ENCODE results near the gene PADI2. TPM values are rescaled to one million over a fixed set of nuclear protein-coding genes. Genes with fewer than 3 reads are reported as not detected.

The PADI2 gene
- total and polyA plus RNA-seq, 2 donors (not counting 1 experiment from before 2014, with no cell fraction given): 0.25 to 14.2 TPM

GRCh38 chr1:17137441-17137840 lies 18.2 kb upstream of the PADI2 start:
- POLR2A ChIA-PET: no interaction called here
- no peaks in the 10 kb centered on the region for H3K36me3 ChIP-seq (replicated peaks in 1 of 2; ENCODE audit: control extremely low read depth in 1 of 2, control insufficient read depth in 1 of 2, extremely low read depth in 1 of 2, insufficient read depth in 2 of 2, low read length in 1 of 2)
- peaks cover 5 to 18% of the 10 kb centered on the region in 2 donors for H3K4me1 ChIP-seq (ENCODE audit: control insufficient read depth in 2 of 2, insufficient read depth in 2 of 2, low read length in 2 of 2)
- Mint-ChIP-seq H3K27me3 (peaks cover 6% of the 10 kb centered on the region), H3K9me3 (ENCODE audit: insufficient read depth) (no peaks in the 10 kb centered on the region), H3K4me3 (no peak overlapping the region), H3K27ac (no peak overlapping the region), H3K4me1 (peaks cover 23% of the 10 kb centered on the region)
- CTCF ChIA-PET: interaction anchor here (1.7 to 9.2 kb wide), 2 partner anchors 11 to 100 kb away, joined by 5 to 69 read pairs; no protein-coding TSS in a partner anchor
- H3K27ac ChIP-seq (ENCODE audit: low read length in 2 of 2): no peak overlapping the region
- no peak for TF ChIP-seq EZH2 (IDR thresholded peaks at IDR 0.05; ENCODE audit: borderline replicate concordance, insufficient read depth, low read depth, low read length, poor library complexity, severe bottlenecking)
- TF ChIP-seq CTCF (IDR thresholded peaks at IDR 0.05): no peak
- H3K4me2 ChIP-seq (replicated peaks; ENCODE audit: low read depth, low read length, poor library complexity, severe bottlenecking): no peak overlapping the region
- ATAC-seq (ENCODE audit: low read depth) (no peak), DNase-seq (no peak)
- peaks cover 0 to 4% (median 0%) of the 10 kb centered on the region in 3 donors for H3K9me3 ChIP-seq (ENCODE audit: control extremely low read depth in 1 of 3, control insufficient read depth in 2 of 3, insufficient read depth in 1 of 3, low read length in 2 of 3)
- peaks cover 0 to 5% (median 0%) of the 10 kb centered on the region in 4 experiments for H3K27me3 ChIP-seq (replicated peaks in 1 of 4; ENCODE audit: control extremely low read depth in 1 of 4, control insufficient read depth in 3 of 4, insufficient read depth in 4 of 4, low read length in 3 of 4)
- WGBS (ENCODE audit: insufficient coverage): 57% methylated on average over 2 of the region's 6 CpGs
- H3K79me2 ChIP-seq (ENCODE audit: control insufficient read depth, insufficient read depth, low read length): no peaks in the 10 kb centered on the region
- no peaks in the 10 kb centered on the region for H4K20me1 ChIP-seq (ENCODE audit: control insufficient read depth, insufficient read depth, low read length, poor library complexity, severe bottlenecking)
- H2AFZ ChIP-seq (ENCODE audit: insufficient read depth, low read depth, low read length, poor library complexity, severe bottlenecking): no peak overlapping the region
- no peak overlapping the region for H3K4me3 ChIP-seq (ENCODE audit: control extremely low read depth in 1 of 5, extremely low read depth in 1 of 5, insufficient read depth in 1 of 5, low read depth in 2 of 5, low read length in 4 of 5)
- intact Hi-C loops (cut with micrococcal nuclease): no loop called here
- H3K9ac ChIP-seq (ENCODE audit: low read length): no peak overlapping the region

GRCh38 chr1:17136936-17137335 lies 17.7 kb upstream of the PADI2 start:
- Histone ChIP-seq H3K27ac (ENCODE audit: low read length in 2 of 2) (no peak overlapping the region), H3K27me3 (replicated peaks in 1 of 4; ENCODE audit: control extremely low read depth in 1 of 4, control insufficient read depth in 3 of 4, insufficient read depth in 4 of 4, low read length in 3 of 4) (peaks cover 0 to 5% (median 0%) of the 10 kb centered on the region in 4 experiments), H3K9ac (ENCODE audit: low read length) (no peak overlapping the region), H3K36me3 (replicated peaks in 1 of 2; ENCODE audit: control extremely low read depth in 1 of 2, control insufficient read depth in 1 of 2, extremely low read depth in 1 of 2, insufficient read depth in 2 of 2, low read length in 1 of 2) (no peaks in the 10 kb centered on the region), H3K4me1 (ENCODE audit: control insufficient read depth in 2 of 2, insufficient read depth in 2 of 2, low read length in 2 of 2) (peaks cover 5 to 15% of the 10 kb centered on the region in 2 donors), H3K4me2 (replicated peaks; ENCODE audit: low read depth, low read length, poor library complexity, severe bottlenecking) (no peak overlapping the region), H3K79me2 (ENCODE audit: control insufficient read depth, insufficient read depth, low read length) (no peaks in the 10 kb centered on the region), H4K20me1 (ENCODE audit: control insufficient read depth, insufficient read depth, low read length, poor library complexity, severe bottlenecking) (no peaks in the 10 kb centered on the region), H3K9me3 (ENCODE audit: control extremely low read depth in 1 of 3, control insufficient read depth in 2 of 3, insufficient read depth in 1 of 3, low read length in 2 of 3) (peaks cover 0 to 4% (median 0%) of the 10 kb centered on the region in 3 donors), H2AFZ (ENCODE audit: insufficient read depth, low read depth, low read length, poor library complexity, severe bottlenecking) (no peak overlapping the region), H3K4me3 (ENCODE audit: control extremely low read depth in 1 of 5, extremely low read depth in 1 of 5, insufficient read depth in 1 of 5, low read depth in 2 of 5, low read length in 4 of 5) (no peak overlapping the region)
- Mint-ChIP-seq H3K4me3 (no peak overlapping the region), H3K4me1 (peaks cover 18% of the 10 kb centered on the region), H3K27ac (no peak overlapping the region), H3K27me3 (peaks cover 6% of the 10 kb centered on the region), H3K9me3 (ENCODE audit: insufficient read depth) (no peaks in the 10 kb centered on the region)
- ATAC-seq (ENCODE audit: low read depth) (no peak), DNase-seq (no peak)
- no peak for TF ChIP-seq EZH2 (IDR thresholded peaks at IDR 0.05; ENCODE audit: borderline replicate concordance, insufficient read depth, low read depth, low read length, poor library complexity, severe bottlenecking)
- ChIA-PET CTCF (interaction anchor here (9.2 kb wide), 1 partner anchor 10 kb away, joined by 69 read pairs; no protein-coding TSS in a partner anchor), POLR2A (no interaction called here)
- intact Hi-C loops (cut with micrococcal nuclease): no loop called here
- WGBS (ENCODE audit: insufficient coverage): 89% methylated on average over 5 of the region's 8 CpGs

All from B cell (primary cell).